Posterior cingulate gyrus (tissue), 11 donors: ENCODE results near the gene RBMS1.

Experiments used
- DNase-seq, 10 donors: peaks; one replicate each; pipeline versions ENCODE4 v3.0.0 to v3.0.0-alpha.2; 2020 to 2021; ENCODE audit warnings: mixed read lengths in 3 of 10
- intact Hi-C: fragments of 100-400 bp; cut with DNase I; formaldehyde crosslinking; loops from one replicate; pipeline ENCODE4 v1.15.1; 2023

Gene RBMS1

DNA sequence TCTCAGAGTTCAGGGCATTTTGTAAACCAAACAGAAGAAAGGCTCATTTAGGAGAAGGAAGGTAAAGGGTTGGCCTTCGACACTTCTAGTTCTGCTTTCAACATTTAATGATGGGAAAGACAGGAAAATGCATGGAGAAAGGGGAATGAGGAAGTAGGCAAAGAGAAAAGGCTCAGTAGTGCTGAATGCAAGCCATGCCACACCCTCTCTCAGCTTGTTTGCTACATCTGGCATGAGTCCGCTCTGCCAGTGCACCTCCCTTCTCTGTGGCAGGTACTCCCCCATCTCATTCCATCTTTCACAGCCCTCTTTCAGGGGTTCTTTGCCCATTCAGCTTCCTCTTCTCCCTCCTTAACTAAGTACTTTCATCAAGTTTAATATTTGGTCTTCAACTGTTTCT lies 172.6 kb downstream of the RBMS1 start:
- intact Hi-C loops = loop anchor here (10.0 kb wide), 1 partner anchor 654 kb away; no protein-coding TSS in a partner anchor
- no peak for DNase-seq

DNA sequence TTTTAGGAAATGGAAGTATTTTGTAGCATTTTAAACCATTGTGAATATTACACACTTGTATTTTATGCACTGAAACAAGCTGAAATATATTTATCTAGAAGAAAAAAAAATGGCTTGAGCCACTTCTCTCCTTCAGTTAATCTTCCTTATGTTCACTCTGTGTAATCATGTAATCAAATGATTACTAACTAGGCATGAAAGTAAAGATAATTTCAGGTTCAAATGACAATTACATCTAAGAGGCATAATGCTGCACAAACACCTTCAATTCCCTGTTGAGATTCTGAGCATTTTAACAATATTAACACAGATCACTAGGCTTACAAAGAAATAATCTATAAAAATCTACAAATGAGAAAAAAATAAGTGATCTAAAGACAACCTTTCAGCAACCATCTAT lies 173.9 kb downstream of the RBMS1 start:
- intact Hi-C loops = loop anchor here (10.0 kb wide), 1 partner anchor 655 kb away; no protein-coding TSS in a partner anchor

DNA sequence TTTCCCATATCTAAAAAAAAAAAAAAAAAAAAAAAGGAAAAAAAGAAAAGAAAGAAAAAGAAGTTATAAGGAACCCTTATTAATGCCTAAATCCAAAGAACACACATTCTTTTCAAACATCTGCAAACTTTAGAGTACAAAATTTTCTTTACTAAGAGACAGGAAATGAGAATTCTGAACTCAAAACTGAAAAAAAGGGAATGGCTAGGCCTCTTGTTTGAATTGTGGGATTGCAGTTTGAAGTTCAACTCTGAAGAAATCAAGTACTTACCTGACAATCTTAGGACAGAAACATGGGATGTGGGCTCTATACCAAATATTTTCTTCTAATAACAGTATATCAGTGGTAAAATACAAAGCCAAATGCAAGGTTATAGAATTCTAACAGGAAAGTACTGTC lies 175.4 kb downstream of the RBMS1 start:
- no peak for DNase-seq
- intact Hi-C loops = no loop called here

More for the DNA sequence above, 173.9 kb downstream of the RBMS1 start:
- DNase-seq = no peak

DNA sequence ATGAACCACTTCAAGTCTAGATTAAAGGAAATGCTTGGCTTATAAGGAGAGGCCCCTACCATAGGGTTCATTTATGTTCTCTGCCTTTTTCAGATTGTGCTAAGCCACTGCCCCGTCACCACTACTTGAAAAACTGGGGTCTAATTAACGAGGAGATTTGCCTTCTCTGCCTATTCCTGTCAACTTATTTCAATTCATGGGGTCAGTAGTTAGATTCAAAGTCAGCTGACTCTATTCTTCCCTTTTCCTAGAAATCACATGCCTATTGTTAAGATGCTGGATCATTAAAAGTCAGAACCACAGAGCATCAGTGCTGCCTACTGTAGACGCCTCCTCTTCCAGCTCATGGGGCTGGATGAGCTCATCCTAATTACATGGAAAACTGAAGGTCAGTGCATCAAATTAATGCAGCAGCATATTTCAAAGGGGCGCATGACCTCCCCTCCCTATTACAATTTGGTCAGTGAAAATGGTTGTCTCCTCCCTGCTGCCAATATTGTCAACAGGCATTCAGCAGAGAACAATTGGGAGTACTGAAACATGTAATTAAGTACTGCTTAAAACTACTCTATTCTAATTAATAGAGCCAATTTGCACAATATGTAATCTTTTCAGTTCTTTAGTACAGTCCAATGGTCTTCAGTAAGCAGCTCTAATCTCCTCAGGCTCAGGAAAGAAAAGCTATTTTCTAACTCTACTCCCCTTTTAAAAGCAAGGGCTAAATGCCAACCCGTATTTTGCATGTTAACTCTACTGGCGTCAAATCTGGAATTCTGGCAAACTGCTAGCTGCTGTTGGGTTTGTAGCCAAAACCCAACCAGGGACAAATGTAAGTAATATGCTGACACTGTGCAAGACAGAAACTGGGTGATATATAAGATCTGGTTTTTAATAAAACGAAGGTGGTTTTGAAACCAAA lies 176.2 kb downstream of the RBMS1 start:
- intact Hi-C loops = no loop called here
- no peak for DNase-seq

DNA sequence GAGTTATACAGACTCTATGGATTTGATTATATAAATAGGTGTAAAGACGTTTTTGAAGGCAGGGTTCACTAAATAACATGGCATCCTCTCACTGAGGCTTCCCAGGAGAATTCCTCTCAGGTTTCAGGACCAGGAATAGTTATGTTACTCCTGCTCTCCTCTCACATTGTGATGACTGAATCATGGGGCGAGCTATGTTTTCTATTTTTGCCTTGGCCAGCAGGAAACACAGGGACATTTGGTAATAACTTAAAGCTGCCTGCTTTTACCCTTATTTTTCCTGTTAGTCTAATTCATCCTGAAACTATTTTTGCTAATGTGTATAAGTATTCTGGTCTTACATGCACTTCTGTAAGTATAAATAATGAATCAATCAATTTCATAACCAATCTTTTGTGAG lies 178.3 kb downstream of the RBMS1 start:
- intact Hi-C loops = no loop called here
- no peak for DNase-seq

DNA sequence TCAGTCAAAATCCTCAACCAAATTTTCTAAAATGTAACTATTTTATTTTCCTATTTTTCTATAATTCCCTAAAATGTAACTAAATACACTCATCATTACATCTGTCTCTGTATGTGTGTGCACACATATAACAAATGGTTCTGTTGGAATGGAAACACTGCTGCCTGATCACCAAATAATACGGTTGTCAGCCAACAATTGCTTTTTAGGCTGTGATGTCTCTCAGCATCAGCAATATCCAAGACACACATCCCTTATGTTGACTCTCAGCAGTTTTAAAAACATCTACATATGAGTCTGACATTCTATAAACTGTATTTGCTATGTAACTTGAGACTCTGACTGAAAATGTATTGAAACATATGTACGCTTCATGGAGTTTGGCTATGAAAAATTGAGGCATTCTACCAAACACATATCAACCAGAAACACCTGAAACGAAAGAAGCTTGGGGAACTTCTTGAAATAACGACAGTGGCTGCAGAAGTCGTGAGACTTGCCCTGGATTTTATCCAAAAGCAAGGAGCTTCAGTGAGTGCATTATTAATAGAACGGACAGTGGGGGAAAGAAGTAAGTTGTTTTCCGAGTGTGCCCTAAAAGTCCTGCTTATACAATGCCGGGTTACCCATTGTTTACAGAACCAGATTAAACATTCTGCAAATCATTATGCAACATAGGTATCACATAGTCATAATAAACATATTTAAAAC lies 183.3 kb downstream of the RBMS1 start:
- intact Hi-C loops = no loop called here
- DNase-seq = no peak

DNA sequence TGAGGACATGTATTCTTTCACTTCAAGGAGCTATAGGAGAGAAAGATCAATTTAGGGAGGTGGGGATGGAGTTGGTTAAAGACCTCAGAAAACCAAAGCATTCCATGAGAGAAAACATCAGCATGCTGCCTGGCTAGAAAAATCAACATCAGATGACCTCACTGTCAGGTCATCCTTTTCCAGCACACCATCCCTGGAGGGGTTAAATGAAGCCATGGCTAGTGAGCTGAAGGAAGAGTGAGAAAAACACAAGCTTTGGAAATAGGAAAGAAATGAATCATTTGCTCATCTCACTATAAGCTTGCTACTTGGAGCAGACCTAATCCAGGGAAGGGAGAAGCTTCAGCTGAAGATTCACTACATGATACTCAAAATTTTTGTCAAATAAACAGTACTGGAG lies 184.0 kb downstream of the RBMS1 start:
- DNase-seq = no peak

DNA sequence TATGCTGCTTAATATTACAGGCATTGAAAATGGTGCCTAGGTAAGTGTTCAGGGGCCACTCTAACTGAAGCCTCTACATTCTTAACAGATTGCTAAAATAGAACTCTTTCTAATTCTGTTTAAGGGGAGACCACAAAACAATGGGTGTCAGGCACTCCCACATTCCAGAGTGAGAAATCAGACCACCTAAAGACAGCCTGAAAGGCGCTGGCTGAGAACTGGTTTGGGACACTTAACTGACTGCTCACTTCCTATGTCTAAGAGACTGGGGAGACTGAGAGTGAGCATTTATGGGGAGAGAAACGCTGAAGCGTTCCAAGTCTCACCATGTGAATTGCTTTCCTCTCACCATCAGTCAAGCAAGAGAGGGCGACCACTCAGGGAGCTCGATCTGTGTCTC lies 184.7 kb downstream of the RBMS1 start:
- intact Hi-C loops = no loop called here
- DNase-seq = no peak

More for the DNA sequence above, 184.0 kb downstream of the RBMS1 start:
- intact Hi-C loops = no loop called here

DNA sequence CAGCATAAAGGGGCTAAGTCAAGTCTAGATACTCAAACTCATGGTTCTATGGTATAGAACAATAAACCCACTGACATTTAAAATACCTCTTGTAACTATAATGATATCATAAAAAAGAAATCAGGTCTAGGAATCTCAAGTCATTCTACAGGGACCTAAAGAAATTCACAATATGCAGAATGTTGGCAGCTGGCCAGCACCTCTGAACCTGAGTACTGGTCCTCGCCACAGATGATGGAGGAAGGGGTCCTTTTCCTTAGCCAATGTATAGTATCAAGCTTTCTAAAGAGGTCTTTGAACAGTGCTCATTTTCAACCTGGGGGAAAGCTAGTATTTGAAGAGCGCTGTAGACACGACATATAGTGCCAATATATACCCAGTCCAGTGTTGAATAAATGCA lies 185.1 kb downstream of the RBMS1 start:
- intact Hi-C loops = no loop called here
- DNase-seq = no peak

DNA sequence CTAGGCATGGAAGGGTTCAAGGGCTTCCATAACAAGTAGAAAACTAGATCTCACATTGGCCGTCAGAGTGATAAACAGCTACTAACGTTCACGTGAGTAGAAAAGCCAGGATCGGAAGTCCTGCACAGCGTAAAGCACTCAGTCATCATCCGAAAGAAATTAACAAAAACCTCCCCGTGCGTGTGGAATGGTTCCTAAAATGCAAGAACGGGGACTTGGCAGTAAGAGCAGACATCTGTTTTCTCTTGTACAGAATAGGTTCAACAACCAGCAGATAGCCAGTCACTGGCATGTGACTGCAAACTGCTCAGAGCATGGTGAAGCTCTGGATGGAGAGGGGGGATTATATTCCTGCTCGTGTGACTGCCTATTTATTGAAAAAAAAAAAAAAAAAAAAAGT lies 186.6 kb downstream of the RBMS1 start:
- no peak for DNase-seq
- intact Hi-C loops = no loop called here

DNA sequence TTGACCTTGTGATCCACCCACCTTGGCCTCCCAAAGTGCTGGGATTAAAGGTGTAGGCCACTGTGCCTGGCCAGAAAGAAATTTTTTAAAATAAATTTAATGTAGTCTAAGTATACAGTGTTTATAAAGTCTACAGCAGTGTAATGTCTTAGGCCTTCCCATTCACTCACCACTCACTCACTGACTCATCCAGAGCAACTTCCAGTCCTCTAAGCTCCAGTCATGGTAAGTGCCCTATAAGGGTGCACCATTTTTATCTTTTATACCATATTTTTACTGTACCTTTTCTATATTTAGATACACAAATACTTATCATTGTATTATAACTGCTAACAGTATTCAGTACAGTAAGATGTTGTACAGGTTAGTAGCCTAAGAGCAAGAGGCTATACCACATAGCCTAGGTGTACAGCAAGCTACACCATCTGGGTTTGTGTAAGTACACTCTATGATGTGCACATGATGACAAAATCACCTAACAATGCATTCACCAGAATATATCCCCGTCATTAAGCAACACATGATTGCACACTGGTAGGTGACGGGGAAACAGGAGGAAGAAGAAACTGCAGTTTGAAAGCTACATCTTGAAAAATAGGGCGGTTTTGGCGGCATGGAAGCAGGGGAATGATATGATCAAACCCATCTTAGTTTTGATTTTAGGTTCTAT lies 188.4 kb downstream of the RBMS1 start:
- intact Hi-C loops = no loop called here
- DNase-seq = no peak

DNA sequence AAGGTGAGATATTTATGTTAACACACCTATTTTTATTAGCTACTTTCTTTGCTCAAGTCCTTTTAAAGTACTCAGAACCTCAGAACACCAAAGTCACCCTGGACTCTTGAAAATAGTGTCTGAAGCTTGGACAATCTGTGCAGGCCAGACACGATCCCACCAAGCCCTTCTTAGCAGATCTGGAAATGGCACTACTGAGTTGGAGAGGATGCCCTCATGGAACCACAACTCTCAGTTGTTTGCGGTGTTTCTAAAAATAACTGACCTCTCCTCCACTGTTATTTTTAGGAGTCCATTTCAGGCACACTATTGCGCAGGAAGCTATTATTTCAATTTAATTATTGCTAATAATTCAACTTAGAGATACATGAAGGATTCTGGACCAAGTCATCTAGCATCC lies 190.1 kb downstream of the RBMS1 start:
- intact Hi-C loops = no loop called here
- no peak for DNase-seq

DNA sequence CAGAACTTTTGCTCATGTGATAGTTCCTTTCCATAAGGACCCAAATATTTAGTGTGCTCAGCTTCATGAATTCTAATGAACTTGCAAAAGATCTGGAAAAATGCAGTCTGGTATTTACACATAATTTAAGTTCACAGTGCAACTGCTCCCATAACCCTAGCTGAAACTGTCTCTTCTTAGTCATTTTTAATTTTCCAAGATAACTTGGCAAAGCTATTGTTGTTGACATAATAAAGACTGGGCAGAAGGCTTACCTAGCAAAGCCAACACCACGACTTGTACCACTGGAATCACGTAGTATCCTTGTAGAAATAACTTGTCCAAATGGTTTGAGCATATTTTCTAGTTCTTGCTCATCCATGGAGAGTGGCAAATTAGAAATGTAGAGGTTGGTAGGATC lies 190.5 kb downstream of the RBMS1 start:
- intact Hi-C loops = no loop called here
- no peak for DNase-seq

DNA sequence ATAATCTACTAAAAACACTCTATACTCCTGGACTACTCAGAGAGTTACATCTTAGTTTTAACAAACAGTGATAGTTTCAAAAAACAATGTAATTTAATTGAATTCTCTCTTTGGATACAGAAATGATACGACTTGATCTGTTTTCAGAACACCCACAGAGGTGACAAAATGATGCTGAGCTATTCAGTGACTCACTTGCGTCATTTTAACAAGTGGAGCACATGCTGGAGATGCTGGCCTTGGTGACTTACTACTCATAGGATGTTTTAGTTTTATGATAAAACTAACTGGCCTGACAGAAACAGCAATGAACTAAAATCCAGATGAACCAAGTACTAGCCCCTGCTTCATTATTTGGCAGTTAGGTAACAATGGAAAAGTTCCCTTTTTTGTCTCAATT lies 192.2 kb downstream of the RBMS1 start:
- no peak for DNase-seq
- intact Hi-C loops = no loop called here

DNA sequence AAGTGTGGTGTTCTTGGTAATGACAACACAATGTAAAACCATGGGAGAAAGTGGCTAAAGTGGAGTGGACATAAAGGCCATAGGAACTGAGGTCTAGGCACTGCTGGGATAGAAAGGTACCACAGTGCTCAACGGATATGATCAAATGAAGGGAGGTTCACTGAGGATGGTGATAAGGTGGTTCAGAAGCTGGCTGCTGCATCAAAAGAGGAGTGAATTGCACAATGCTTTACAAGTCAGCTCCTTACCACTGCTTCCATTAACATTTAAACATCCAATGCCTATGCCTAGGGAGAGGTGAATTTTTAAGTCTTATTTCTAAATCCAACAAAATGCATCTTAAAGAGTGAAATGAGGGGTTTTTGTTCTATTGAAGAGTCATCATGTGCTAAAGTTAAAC lies 193.4 kb downstream of the RBMS1 start:
- DNase-seq = no peak
- intact Hi-C loops = no loop called here

DNA sequence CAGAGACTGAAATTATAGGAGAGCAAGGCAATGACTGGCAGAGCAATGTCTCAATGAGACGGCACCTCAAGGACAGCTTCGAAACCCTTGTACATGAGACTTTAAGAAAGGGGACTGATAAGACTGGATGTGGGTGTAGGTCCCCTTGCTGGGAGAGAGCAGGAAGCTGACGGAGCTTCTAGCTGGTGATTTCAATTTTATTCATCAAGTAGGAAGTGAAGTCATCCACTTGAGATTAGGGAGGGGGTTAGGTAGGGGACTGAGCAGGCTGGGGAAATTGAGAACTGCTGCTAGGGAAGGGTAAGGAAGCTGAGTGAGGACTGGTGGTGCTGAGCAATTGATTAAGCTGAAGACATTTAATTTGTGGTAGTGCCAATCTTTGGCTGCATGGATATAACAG lies 194.1 kb downstream of the RBMS1 start:
- intact Hi-C loops = no loop called here
- no peak for DNase-seq

DNA sequence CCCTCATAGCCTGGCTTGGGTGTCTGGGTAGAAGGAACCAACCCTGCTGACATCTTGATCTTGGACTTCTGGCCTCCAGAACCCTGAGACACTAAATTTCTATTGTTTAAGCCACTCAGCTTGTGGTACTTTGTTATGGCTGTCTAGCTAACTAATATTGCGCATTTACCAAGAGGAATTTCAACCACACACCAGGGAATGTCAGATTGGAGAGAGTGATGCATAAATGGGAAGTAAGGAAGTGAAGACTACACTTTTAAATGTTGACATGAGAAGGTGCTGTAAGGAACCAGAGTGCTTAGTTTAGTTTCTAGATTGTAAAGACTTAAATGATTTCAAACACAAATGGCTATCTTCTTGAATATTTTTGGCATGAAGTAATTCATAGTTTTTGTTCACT lies 194.6 kb downstream of the RBMS1 start:
- DNase-seq = no peak
- intact Hi-C loops = no loop called here

DNA sequence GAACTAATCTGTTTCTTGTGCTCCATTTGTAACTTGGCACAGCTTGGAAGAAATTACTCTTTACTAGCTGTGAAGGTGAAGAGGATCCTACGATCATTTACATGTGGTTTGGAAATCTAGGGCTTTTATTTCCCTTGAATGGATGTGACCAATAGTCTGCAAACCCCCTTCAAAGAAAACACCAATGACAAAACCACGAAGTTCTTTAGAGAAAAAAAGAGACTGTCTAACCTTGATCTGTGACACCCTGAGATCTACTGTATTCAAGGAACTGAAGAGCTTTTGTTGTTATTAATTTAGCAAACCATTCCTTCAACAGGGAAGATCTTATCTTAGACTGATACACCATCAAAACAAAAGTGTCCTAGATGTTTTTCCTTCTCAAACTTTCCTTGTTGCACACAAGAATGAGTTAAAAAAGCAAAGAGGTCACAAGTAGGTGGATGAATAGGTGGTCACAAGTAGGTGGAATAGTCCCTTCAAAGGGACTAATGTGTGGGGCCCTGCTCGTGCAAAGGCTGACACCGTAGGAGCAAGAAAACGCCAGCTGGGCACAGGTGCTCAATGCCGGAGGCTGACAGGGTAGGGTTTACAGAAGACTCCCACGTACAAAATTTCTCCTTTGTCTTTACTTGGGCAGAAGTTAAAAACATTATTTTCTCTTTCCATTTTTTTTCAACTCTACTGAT lies 197.9 kb downstream of the RBMS1 start:
- intact Hi-C loops = no loop called here
- DNase-seq = no peak

DNA sequence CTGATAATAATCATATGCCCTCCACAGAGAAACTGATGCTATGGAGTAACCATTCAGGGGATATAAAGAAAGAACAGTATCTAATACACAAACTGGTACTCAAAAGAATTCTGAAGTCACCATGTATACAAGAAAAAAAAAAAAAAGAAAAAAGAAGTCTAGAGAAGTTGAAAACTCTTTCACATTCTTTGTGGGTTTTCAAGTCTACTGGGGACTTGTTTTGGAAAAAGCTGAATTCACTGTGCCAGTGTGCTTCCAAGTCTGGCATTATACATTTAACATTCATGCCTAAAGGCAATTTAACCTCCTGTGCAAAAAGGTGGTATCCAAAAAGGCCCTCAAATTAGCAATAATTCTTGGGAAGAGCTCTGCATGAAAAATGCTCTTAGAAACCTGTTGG lies 198.7 kb downstream of the RBMS1 start:
- no peak for DNase-seq
- intact Hi-C loops = no loop called here

DNA sequence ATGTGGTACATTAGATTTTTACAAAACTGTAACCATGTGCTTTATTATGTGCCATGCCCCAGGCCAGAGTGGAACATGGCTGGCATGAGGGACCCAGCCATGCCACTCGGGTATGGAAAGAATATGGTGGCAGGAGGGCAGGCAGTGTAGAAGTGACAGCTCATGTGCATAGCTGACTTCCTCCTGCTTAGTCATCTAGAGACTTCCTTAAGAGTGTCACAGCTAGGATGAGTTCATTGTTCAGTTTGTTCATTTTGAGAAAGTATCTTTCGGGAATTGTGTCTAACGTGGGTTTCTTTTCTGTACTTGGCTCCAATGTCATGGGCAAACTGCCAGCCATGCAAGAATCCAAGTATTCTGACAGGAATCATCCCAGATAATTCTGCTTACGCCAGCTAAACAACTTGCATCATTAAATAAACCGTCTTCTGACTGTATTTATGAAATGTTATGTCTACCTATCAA lies 199.2 kb downstream of the RBMS1 start:
- DNase-seq = no peak

More for the DNA sequence above, 199.2 kb downstream of the RBMS1 start:
- intact Hi-C loops = no loop called here
